Tibial nerve (tissue), 4 donors: ENCODE measurements around the gene COX4I2.

Source experiments
- CTCF ChIP-seq, 5 experiments: fragments of 200-600 bp in 3 of 5; fragments of 450-650 bp in 2 of 5; sonication (generic) in 3 of 5; IDR thresholded peaks; one replicate each; pipeline ENCODE4 v1.5.1; 2016 to 2019; ENCODE audit warnings: antibody characterized with exemption in 5 of 5, mild to moderate bottlenecking in 3 of 5, moderate library complexity in 2 of 5
- EP300 ChIP-seq, 2 donors: sonication (generic); formaldehyde crosslinking; IDR thresholded peaks; one replicate each; pipeline ENCODE4 v1.6.1; 2017; ENCODE audit warnings: antibody characterized with exemption in 2 of 2, mild to moderate bottlenecking in 1 of 2
- POLR2A ChIP-seq, 2 donors: fragments of 450-650 bp; IDR thresholded peaks; one replicate each; pipeline ENCODE4 v1.6.1; 2017; ENCODE audit warnings: antibody characterized with exemption in 2 of 2, mild to moderate bottlenecking in 2 of 2, moderate library complexity in 2 of 2

GRCh38 chr20:31667315-31668285 is 29.9 kb downstream of the COX4I2 start:
- no peak for TF ChIP-seq EP300 (IDR thresholded peaks at IDR 0.05)
- no peak for TF ChIP-seq POLR2A (IDR thresholded peaks at IDR 0.05)
- TF ChIP-seq CTCF (IDR thresholded peaks at IDR 0.05) = no peak
